NCI-H2171 treated with DMSO at 0.1 percent for 48 hours (cell line): ENCODE measurements around the gene ATP8A2.

Experiments used
- DNase-seq: peaks from one replicate; lab custom pipeline; 2025; lab: John Stamatoyannopoulos, UW

The ATP8A2 gene

GRCh38 chr13:25384758-25385410, 13.1 kb downstream of the ATP8A2 start:
- no peak for DNase-seq

- DNase-seq, result no peak
Measured at GRCh38 chr13:25391932-25392331, 20.2 kb downstream of the ATP8A2 start.

- no peak for DNase-seq
Measured at GRCh38 chr13:25394402-25395060, 22.8 kb downstream of the ATP8A2 start.

- no peak for DNase-seq
Measured at GRCh38 chr13:25397763-25398162, 26.0 kb downstream of the ATP8A2 start.

DNA sequence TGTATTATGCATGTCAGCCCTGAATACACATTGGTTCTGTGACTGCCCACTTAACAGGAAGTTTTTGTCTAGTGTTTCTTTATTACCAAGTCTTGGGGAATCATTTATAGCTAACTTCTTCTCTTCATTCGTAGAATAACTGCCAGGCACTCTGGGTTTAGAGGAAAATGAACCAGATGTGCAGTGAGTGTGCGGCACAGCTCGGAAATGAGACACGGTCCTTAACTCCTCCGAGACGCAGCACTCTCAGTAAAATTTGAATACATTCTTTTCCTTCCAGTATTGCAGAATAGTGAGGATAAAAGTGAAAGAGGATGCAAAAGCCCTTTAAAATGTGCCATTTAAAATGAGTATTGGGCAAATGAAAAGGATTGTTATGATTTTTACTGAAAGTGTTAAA, 29.2 kb downstream of the ATP8A2 start:
- DNase-seq, result no peak

- no peak for DNase-seq
Measured at GRCh38 chr13:25401958-25402357, 30.2 kb downstream of the ATP8A2 start.

- no peak for DNase-seq
Measured at GRCh38 chr13:25406377-25406776, 34.6 kb downstream of the ATP8A2 start.

DNA sequence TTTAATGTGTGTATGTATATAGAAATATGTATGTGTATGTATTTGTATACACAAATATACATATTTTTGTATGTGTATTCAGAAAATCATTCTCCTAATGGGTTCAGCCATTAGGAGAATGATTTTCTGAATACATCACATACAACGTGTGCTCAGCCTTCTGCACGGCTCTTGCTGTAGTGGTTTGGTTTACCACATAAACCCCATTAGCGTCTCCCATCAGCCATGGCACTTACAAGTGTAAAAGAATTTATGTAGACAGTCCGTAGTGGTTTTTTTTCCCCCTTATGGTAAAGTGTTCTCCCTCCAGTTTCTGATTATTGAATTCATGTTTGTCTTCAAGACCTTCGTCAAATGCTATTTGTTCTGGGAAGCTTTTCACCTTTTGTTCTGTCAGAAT, 38.2 kb downstream of the ATP8A2 start:
- no peak for DNase-seq

- DNase-seq, result peak; percentile 18
Measured at GRCh38 chr13:25415241-25415640, 43.5 kb downstream of the ATP8A2 start.

DNA sequence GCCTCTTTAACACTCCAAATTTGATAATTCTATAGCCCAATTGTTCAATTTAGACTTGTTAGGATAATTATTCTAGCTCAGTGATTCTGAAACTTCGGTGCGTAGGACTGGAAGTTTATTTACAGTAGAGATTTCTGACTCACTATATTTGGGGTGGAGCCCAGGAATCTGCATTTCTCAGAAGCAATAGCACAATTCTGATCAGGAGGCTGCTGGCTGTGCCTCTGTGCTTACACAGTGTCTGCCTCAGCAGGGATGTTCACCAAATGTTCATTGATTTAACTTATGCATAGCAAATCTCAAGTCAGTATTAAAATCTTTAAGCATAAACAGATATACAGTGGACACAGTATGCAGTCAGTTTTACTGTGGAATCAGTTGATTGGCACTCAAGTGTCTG, 45.8 kb downstream of the ATP8A2 start:
- DNase-seq, result no peak

DNA sequence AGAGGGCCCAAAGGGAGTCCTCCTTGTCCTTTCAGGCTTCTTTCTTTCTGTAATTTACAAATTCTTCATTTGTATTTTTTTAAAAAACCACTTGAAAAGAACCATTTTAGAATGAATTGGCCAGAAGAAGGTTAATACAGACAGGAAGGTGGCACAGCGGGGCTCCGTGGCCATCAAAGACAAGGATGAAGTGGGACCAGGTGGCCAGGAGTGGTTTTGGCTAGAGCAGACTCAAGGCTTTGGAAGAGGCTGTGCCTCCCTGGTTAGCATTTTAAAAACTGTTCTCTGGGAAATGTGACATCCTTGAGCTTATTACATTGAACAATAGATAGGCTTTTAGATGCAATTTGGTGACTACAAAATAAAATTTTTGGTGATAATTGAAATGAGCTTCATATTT, 48.4 kb downstream of the ATP8A2 start:
- DNase-seq, result no peak

DNA sequence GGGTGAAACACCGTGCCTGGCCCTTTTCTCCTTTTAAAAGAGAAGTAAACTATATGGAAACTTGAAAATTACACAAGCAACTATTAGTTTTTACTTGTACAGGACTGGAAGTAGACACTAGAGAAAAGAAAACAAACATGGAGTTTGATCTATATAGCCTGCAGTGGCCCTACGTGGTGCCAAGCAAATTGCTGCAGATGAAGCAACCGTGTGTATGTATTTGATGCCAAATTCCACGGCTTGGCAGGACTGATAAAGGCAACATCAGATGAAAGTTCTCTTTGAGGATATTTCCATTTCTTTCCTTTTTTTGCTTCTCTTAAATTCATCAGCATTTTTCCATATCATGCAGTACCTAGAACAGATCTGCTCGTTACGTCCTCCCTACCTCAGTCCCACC, 49.8 kb downstream of the ATP8A2 start:
- DNase-seq, result no peak

GRCh38 chr13:25422153-25422552, 50.4 kb downstream of the ATP8A2 start:
- no peak for DNase-seq

DNA sequence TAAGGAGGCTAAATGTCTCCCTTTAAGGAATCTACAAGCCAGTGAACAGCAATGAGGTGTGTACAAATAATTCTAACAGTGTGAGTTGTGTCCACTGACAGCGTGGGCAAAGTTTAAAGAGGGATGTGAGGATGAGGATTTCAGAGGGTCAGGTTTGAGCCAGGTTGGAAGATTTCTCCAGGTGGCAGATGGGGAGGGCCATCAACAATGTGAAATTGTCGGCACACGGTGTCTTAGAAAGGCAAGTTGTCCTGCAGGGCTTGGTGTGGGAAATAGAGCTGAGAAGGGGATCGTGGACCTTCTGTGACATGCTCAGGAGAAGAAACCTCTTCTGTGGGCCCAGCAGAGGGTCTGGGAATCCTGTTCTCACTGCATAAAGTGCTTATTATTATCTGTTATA, 52.1 kb downstream of the ATP8A2 start:
- DNase-seq, result no peak

DNA sequence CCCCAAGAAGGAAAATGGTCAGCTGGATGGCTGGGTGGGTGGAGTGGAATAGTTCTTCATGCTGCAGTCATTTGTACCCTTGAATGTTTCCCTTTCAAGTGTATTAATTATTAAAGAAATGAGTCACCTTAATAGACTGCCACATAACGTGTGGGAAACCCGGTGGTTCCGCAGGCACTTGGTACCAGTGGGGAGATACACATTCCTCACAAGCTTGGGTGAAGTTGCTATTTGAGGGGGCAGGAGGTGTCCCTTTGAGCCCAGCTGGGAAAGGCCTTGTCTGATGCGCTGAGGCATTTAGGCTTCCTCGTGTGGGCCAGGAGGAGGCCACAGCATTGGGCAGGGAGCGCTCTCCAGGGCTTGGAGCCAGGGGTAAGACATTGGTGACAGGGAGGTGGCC, 57.7 kb downstream of the ATP8A2 start:
- DNase-seq, result no peak

DNA sequence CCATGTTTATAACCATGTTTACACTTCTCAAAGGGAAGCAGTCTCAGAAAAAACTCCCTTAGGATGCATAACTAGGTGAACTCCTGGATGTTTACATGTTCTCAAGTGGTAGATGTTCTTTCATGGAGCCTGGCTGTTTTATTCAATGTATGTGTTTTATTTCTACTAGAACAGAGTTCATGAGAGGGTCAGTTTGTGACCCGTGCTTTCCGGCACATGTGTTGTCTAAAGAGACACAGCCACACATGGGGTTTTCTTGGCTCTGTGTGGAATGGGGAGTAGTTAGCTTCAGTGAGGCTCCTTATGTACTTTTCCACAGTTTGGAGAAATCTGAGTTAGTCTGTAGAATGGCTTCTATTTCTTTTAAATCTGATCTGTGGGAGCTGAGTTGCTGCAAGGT, 60.9 kb downstream of the ATP8A2 start:
- no peak for DNase-seq

DNA sequence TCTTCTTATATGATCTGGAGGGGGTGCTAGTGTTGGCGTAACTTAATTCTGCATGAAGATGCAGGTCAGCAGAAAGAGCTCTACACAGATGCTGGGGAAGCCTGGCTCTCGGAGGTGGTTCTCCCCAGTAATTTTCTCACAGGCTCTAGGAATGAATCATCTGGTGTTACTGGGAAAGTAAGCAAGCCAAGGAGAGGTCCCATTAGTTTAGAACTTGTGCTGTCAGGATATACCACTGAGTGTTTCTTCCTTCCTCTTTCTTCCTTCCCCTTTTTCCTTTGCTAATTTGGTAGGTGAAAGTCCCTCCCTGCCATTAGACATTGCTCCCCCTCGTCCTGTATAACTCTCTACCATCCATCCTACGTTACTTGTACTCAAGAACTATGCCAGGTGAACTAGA, 68.3 kb downstream of the ATP8A2 start:
- DNase-seq, result no peak

GRCh38 chr13:25446261-25446660, 74.5 kb downstream of the ATP8A2 start:
- DNase-seq, result no peak

DNA sequence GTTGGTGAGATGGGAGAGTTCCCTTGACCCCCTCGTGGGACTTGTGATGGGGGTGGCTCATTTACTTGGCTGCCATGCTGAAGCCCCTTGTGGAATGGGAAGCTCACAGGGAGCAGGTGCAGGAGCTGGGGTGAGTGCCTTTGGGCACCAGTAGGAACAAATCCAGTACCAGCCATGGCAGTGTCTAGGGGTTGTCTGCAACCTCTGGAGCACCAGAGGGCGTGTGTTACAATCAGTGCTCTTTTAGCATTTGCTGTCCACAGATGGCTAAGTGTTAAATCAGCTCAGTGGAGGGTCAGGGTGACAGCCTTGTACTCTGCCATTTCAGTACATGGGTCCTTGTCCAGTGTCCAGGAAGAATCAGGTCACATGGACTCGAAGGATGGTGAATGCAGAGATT, 75.6 kb downstream of the ATP8A2 start:
- no peak for DNase-seq

DNA sequence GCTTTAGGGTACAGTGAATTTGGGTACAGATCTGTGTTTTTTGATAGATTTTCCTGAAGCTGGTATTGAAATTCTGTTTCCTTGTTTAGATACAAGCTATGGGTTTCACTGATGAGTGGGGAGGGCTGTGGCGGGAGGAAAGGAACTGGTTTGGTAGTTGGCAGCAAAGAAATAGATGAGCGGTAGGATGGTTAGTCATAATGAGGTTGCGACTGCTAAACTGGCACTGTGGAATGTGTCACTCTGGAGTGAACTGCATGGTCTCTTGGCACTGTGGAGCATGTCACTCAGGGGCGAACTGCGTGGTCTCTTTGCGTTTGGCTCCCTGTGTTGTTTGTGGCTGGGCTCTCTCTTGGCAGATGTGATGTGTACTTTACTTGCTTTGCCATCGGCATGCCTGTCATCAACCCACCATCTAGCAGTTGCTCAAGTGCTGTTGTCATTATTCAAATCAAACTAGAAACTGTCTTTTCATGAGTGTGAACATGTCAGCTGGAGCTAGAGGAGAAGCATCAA, 82.1 kb downstream of the ATP8A2 start:
- no peak for DNase-seq

DNA sequence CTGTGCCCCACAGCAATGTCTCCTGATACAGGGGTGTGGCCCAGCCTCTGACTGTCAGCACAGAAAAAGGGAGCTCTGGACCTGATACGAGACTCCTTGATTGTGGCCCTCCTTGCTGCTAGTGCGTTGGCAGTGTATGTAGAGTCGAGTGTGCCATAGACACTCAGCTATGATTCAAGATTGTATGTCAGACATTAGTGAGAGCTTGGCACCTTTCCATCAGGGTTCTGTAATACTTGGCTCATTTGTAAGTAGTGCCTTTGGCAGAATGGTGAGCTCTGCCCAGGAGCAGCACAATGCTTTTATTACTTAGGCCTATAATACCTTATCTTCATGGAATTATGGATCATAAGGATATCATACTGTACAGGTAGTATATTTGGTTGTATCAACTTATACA, 83.4 kb downstream of the ATP8A2 start:
- peak; percentile 34 for DNase-seq

- no peak for DNase-seq
Measured at GRCh38 chr13:25457566-25457965, 85.8 kb downstream of the ATP8A2 start.

- no peak for DNase-seq
Measured at GRCh38 chr13:25462301-25463125, 90.7 kb downstream of the ATP8A2 start.
